GM19238 (cell line): ENCODE data around the gene NSD2.

ENCODE experiments used
- DNase-seq: peaks from one replicate; pipeline ENCODE4 v3.0.0; 2011; ENCODE audit warnings: low spot score; ENCODE audit not compliant: insufficient read length

NSD2 gene

GRCh38 chr4:1970926-1971325 is 99.7 kb downstream of the NSD2 start:
- no peak for DNase-seq

- no peak for DNase-seq
Observed at GRCh38 chr4:1971456-1972200, 100.4 kb downstream of the NSD2 start.

GRCh38 chr4:1972414-1972813 is 101.2 kb downstream of the NSD2 start:
- DNase-seq = no peak

- no peak for DNase-seq
Observed at GRCh38 chr4:1973218-1973617, 102.0 kb downstream of the NSD2 start.

GRCh38 chr4:1973661-1974060 is 102.5 kb downstream of the NSD2 start:
- DNase-seq = no peak

- DNase-seq = no peak
Observed at GRCh38 chr4:1974840-1975239, 103.6 kb downstream of the NSD2 start.

GRCh38 chr4:1975391-1975801 is 104.2 kb downstream of the NSD2 start:
- no peak for DNase-seq

- DNase-seq = no peak
Observed at GRCh38 chr4:1975880-1976279, 104.7 kb downstream of the NSD2 start.

GRCh38 chr4:1976416-1977352 is 105.5 kb downstream of the NSD2 start:
- no peak for DNase-seq

GRCh38 chr4:1978226-1978625 is 107.0 kb downstream of the NSD2 start:
- DNase-seq = no peak

GRCh38 chr4:1978741-1979476 is 107.7 kb downstream of the NSD2 start:
- no peak for DNase-seq

GRCh38 chr4:1979477-1980196 is 108.4 kb downstream of the NSD2 start:
- DNase-seq = no peak

- DNase-seq = no peak
Observed at GRCh38 chr4:1980561-1981041, 109.4 kb downstream of the NSD2 start.

- DNase-seq = no peak
Observed at GRCh38 chr4:1981251-1982058, 110.3 kb downstream of the NSD2 start.

- DNase-seq = no peak
Observed at GRCh38 chr4:1982124-1983052, 111.2 kb downstream of the NSD2 start.

- no peak for DNase-seq
Observed at GRCh38 chr4:1983053-1983845, 112.1 kb downstream of the NSD2 start.

- DNase-seq = no peak
Observed at GRCh38 chr4:1983846-1984405, 112.7 kb downstream of the NSD2 start.
